ENCODE data around the gene UBE2L3.

UBE2L3 gene

DNA sequence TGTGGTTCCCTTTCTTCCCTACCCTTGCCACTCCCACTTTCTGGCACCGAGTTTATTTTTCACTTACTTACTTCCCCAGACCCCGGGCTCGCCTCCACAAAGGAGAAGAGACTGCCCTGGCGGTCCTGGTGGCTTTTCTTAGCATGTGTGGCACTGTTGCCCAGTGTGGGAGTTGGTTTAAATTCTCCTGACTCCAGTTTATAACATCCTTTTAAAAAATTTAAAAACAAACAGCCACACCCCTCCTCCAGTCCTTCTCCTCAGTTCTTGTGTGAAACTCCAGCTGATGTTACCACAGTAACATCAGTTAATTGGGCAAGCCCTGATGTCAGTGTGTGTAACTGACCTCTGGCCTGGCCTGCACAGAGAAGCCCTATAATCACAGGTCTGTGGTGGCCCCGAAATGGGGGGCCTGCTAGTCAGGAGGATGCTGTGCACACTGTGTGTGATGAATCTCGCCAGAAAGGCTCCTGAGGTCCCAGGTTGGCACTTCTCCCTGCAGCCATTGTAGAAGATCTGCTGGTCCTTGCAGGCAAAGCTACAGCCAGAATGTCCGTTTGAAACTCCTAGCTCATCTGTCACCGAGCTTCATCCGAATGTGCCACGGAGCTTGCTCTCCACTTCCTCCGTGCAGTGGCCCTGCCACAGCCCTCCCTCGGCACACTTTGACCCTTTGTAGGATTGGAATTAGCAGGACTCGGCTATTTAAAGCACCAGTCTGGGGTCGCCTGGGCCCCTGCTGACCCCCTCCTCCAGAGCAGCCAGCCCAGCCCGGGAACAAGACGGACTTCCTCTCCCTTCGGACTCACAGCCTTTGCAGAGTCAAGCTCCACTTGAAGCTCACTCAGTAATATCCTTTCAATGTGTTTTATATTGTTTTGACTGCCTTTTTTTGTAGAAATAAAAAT, 54.8 kb downstream of the UBE2L3 start:
- TF ChIP-seq, protein P1, sequence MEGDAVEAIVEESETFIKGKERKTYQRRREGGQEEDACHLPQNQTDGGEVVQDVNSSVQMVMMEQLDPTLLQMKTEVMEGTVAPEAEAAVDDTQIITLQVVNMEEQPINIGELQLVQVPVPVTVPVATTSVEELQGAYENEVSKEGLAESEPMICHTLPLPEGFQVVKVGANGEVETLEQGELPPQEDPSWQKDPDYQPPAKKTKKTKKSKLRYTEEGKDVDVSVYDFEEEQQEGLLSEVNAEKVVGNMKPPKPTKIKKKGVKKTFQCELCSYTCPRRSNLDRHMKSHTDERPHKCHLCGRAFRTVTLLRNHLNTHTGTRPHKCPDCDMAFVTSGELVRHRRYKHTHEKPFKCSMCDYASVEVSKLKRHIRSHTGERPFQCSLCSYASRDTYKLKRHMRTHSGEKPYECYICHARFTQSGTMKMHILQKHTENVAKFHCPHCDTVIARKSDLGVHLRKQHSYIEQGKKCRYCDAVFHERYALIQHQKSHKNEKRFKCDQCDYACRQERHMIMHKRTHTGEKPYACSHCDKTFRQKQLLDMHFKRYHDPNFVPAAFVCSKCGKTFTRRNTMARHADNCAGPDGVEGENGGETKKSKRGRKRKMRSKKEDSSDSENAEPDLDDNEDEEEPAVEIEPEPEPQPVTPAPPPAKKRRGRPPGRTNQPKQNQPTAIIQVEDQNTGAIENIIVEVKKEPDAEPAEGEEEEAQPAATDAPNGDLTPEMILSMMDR (conservative IDR thresholded peaks at IDR 0.05; ENCODE audit: low read length) = no peak
- no peak overlapping the region for H3K4me3 ChIP-seq (ENCODE audit: low read length)
- peak; percentile 39 for DNase-seq (ENCODE audit: low read depth)

DNA sequence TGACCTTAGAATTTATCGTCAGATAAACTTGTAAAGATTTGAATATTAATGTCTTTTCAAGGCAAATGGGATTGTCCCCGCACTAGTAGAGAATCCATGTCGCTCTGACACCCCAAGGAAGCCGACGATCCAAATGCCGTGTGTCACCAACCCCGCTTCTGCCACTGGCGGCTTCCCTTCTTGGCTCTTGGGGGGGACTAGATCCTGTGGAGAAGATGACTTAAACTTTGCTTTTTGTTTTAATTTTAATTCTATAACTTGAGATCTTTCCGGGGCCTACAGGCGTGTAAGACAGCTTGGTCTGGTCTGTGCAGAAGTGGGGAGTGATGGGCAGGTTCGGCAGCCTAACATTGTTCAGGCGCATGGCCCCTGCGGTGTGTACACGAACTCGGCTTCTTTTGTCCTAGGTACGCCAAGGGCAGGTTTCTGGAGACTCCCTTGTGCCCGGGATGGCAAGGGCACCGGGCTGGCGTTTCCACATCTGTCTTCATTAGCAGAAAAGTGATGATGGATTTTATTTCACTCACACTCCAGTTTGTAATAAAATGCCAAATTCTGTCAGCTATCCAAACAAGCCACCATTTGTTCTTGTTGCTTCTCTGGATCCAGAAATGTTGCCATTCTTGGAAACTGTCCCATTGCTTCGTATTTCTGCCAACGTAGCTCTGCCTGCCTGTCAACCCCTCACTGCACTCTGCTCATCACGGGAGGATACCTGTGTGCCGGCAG, 55.6 kb downstream of the UBE2L3 start:
- TF ChIP-seq, protein P1 (conservative IDR thresholded peaks at IDR 0.05; ENCODE audit: low read length) = no peak
- no peak overlapping the region for H3K4me3 ChIP-seq (ENCODE audit: low read length)
- no peak for DNase-seq (ENCODE audit: low read depth)

DNA sequence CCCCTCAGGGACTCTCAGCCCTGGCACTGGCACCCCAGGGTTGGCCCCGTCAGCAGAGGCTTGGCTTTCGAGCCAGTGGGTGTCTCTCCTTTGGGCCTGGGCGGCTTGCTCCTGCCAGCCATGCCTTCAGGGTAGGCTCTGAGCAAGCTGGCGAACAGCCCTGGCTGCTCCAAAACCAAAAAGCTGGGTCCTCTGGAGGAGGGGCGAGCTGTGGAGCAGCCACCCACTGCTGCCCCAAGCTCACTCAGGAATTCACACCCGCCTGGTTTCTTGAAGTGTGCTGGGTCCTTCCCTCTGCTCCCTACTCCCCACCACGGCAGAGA, 56.1 kb downstream of the UBE2L3 start:
- H3K4me3 ChIP-seq (ENCODE audit: low read length) = no peak overlapping the region
- DNase-seq (ENCODE audit: low read depth) = no peak
- TF ChIP-seq, protein P1 (conservative IDR thresholded peaks at IDR 0.05; ENCODE audit: low read length) = no peak

DNA sequence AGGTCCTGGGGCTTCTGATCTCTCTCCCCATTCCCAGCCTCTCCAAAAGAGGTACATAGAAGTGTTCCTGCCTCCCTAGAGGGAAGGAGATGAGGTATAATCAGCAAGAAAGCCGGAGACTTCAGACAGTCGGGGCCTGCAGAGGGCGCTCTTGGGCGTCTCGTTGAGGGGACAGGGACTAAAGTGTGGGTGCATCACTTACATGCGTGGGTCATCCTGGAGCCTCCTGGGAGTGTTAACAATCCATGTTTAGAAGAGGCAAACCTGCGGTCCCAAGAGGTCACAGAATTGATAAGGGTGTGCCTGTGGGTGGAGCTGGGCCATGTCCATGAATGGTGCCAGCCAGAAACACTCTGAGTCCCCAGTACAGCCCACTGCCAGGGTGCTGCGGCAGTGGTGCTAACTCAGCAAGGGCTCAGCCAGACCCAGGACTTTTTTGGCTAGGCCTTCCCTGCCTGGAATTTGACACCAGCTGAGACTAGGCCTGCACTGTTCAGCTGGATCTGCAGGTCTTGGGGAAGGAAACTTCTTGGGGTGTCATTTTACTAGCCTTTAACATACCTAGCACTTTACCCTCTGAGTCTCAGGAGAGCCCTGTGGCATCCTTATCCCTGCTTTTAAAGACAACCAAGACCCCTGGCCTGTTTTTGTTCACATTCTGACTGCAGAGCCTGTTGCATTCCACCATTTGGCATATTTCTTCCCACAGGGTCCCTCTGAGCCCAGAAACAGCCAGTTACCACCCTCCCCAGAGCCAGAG, 56.8 kb downstream of the UBE2L3 start:
- no peak overlapping the region for H3K4me3 ChIP-seq (ENCODE audit: low read length)
- TF ChIP-seq, protein P1 (conservative IDR thresholded peaks at IDR 0.05; ENCODE audit: low read length) = peak; percentile 48
- no peak for DNase-seq (ENCODE audit: low read depth)

DNA sequence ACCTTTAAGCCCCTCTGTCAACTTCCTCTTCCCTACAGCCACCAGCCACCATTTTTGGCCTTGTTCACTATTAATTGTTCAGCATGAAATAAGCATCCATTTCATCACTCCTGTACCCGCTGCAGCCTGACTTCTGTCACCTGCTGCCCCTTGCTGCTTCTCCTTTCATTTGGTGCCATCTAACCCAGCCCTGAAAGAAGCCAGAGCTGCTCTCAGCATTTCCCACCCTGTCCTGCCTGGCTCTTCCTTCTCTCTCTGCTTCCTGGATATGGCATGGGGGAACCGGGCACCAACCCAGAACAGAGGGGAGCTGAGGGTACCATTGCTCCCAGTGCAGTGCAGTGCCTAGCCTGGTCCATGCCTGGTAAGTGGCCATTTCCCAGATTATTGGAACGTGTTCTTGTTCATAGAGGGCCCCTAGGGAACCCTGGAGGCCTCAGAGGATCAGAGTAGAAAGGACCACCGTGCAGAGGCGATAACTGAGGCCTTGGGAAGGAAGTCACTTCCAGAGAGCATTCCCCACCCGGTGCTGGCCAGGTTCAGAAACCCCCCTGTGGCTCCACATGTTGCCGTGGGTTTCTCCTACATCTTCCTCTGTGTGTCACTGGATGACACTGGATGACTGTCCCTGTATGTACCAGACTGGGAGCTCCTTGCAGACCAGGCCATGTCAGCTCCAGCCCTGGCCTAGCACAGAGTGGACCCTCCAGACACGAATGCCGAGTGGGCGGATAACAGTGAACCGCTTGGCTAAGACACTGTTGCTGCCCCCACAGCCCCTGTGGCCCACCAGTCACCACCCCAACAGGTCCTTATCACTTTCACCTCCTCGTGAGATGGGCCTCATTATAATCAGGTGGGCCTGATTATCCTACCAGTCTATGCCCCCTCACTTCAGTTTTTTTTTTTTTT, 57.6 kb downstream of the UBE2L3 start:
- TF ChIP-seq, protein P1 (conservative IDR thresholded peaks at IDR 0.05; ENCODE audit: low read length) = no peak
- DNase-seq (ENCODE audit: low read depth) = no peak
- no peak overlapping the region for H3K4me3 ChIP-seq (ENCODE audit: low read length)

DNA sequence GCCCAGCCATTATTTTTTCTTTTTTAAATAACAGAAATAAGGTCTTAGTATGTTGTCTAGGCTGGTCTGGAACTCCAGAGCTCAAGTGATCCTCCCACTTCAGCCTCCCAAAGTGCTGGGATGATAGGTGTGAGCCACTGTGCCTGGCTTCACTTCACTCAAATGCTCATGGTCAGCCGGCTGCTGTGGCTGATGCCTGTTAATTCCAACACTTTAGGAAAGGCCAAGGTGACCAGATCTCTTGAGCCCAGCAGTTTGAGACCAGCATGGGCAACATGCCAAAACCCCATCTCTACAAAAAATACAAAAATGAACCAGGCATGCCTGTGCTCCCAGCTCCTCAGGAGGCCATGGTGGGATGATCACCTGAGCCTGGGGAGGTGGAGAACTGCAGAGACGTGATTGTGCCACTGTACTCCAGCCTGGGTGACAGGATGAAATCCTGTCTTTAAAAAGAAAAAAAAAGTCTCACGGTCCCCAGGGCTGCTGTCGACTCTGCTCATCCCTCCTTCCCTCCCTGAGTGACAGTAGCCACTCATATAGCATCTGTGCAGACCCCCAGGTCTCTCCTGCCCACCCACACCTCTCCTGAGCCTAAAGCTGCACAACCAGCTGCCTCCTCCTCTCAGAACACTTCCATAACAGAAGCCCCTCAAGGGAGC, 58.7 kb downstream of the UBE2L3 start:
- no peak overlapping the region for H3K4me3 ChIP-seq (ENCODE audit: low read length)
- TF ChIP-seq, protein P1 (conservative IDR thresholded peaks at IDR 0.05; ENCODE audit: low read length) = no peak
- no peak for DNase-seq (ENCODE audit: low read depth)

Data from AG10803 (cell line).